Lower leg skin (tissue), 3 donors: ENCODE results near the gene C10orf88.

Experiments used
- POLR2A ChIP-seq, 2 donors: fragments of 450-650 bp; IDR thresholded peaks; one replicate each; pipeline ENCODE4 v1.6.1; 2016 to 2017; ENCODE audit warnings: antibody characterized with exemption in 2 of 2, mild to moderate bottlenecking in 1 of 2, moderate library complexity in 1 of 2
- TF ChIP-seq, protein P1 (sequence below), 3 donors: fragments of 450-650 bp; IDR thresholded peaks; one replicate each; pipeline ENCODE4 v1.5.1; 2016; ENCODE audit warnings: antibody characterized with exemption in 3 of 3, mild to moderate bottlenecking in 3 of 3, moderate library complexity in 2 of 3

DNA sequence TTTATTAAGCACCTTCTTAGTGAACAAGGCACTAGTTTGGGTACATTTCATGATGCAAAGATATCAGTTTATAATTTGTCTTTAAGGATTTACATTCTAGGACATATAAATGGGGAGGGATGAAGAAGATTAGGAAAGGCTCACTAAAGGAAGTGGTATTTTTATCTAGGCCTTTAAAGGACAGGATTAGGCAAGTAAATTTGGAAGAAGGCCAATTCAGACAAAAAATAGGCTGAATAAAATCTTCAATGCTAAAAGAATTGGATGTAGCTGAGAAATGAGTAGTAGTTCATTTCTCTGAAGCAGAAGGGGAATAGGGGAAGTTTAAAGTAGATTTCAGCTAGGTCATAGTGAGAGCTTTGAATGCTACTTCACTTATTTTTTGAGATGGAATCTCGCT lies 69.9 kb downstream of the C10orf88 start:
- no peak for TF ChIP-seq POLR2A (IDR thresholded peaks at IDR 0.05)
- TF ChIP-seq, protein P1, sequence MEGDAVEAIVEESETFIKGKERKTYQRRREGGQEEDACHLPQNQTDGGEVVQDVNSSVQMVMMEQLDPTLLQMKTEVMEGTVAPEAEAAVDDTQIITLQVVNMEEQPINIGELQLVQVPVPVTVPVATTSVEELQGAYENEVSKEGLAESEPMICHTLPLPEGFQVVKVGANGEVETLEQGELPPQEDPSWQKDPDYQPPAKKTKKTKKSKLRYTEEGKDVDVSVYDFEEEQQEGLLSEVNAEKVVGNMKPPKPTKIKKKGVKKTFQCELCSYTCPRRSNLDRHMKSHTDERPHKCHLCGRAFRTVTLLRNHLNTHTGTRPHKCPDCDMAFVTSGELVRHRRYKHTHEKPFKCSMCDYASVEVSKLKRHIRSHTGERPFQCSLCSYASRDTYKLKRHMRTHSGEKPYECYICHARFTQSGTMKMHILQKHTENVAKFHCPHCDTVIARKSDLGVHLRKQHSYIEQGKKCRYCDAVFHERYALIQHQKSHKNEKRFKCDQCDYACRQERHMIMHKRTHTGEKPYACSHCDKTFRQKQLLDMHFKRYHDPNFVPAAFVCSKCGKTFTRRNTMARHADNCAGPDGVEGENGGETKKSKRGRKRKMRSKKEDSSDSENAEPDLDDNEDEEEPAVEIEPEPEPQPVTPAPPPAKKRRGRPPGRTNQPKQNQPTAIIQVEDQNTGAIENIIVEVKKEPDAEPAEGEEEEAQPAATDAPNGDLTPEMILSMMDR (IDR thresholded peaks at IDR 0.05), result no peak
